ENCODE results near the gene ZRANB1.

ZRANB1 gene

DNA sequence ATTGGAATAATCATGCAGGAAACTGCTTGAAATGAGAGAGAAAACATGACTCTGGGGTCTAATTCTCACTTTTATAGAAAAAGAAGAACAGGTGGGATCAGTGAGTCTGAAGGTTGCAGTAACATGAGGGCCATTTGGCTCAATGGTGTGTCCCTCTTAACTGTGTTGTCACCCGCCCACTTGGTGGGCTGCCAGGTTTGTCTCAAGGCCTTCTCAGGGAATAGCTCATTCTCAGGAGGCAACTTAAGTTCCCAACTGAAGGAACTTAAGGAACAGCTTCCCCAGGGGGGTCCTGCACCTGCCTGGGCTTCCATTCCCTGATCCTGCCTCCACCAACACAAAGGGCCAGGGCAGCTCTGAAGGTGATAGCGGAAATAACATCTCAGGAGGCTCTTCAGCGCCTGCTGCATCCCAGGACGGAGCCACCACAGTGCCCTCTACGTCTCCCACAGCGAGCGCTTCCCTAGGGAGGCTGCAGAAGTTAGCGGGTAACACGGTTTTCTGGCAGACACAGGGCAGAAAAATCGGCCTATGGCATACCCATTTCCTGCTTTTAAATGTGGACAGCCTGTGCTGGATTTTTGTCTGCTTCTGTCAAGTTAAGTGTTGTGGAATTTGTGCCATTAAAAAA, 88.8 kb downstream of the ZRANB1 start:
- no peak for DNase-seq (ENCODE audit: low spot score)
- in situ Hi-C loops (cut with MboI; ENCODE audit: low pct_unique_long_range_greater_than_20kb, low sequenced_read_pairs, unreplicated experiment): no loop called here
- TF ChIP-seq, protein P1, sequence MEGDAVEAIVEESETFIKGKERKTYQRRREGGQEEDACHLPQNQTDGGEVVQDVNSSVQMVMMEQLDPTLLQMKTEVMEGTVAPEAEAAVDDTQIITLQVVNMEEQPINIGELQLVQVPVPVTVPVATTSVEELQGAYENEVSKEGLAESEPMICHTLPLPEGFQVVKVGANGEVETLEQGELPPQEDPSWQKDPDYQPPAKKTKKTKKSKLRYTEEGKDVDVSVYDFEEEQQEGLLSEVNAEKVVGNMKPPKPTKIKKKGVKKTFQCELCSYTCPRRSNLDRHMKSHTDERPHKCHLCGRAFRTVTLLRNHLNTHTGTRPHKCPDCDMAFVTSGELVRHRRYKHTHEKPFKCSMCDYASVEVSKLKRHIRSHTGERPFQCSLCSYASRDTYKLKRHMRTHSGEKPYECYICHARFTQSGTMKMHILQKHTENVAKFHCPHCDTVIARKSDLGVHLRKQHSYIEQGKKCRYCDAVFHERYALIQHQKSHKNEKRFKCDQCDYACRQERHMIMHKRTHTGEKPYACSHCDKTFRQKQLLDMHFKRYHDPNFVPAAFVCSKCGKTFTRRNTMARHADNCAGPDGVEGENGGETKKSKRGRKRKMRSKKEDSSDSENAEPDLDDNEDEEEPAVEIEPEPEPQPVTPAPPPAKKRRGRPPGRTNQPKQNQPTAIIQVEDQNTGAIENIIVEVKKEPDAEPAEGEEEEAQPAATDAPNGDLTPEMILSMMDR (IDR thresholded peaks at IDR 0.05; ENCODE audit: extremely low read depth, insufficient read depth, missing control alignments): no peak

DNA sequence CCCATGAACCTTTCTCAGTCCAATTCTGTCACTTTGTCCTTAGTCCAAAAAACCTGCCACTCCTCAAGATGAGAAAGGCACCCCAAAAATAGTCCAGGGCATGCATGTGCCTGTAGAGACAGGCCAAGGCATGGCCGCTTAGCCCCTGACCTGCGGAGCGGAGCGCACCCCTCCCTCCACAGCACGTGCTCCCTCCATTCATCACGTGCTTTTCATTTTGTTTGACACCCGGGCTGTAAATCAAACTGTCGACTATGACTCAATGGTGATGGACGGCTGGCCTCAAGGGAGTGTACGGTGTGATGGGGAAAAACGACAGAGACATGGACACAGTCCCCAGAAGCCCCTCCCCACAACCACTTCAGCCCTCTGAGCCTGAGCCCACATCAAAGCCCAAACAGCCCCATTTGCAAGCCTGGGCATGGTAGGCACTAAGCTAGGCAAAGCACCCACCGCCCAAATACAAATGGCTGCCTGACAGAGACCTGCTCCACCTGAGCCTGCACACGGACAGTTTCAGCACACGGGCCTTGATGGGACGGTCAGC, 90.6 kb downstream of the ZRANB1 start:
- TF ChIP-seq, protein P1 (IDR thresholded peaks at IDR 0.05; ENCODE audit: extremely low read depth, insufficient read depth, missing control alignments): no peak
- DNase-seq (ENCODE audit: low spot score): no peak
- in situ Hi-C loops (cut with MboI; ENCODE audit: low pct_unique_long_range_greater_than_20kb, low sequenced_read_pairs, unreplicated experiment): no loop called here

DNA sequence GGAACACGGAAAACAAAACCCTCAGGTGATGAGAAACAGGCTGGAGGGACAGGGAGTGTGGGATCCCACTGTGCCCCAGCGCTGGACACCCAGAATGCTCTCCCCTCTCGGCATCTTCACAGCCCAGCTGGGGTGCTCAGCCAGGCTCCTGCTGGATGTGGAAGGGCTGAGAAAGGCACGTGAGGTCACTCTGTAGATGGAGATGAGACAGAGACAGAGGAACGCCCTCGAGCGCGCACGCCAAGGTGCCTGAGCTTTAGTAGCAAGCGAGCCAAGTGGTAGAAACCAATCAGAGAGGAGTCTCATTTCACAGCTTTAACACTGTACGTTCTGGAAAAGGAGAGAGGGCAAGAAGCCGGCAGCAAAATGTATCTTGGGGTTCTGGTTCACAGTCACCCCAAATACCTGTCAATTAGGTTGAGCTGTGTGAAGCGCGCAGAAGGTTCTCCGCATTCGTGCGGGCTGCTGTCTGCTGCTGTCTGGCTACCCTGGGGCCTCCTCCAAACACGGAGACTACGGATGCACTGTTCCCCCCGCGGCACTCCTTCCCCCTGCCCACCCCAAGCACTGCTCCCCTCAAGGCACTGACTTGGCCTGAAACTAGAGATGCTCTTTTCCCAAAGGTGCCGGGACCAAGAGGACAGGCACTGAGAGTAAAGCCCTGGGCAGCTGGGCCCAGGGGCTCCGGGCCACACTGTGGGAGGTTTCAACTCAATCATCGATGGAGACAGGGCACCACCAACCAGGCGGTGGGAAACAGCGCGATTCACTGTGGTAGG, 91.4 kb downstream of the ZRANB1 start:
- TF ChIP-seq, protein P1 (IDR thresholded peaks at IDR 0.05; ENCODE audit: extremely low read depth, insufficient read depth, missing control alignments): no peak
- in situ Hi-C loops (cut with MboI; ENCODE audit: low pct_unique_long_range_greater_than_20kb, low sequenced_read_pairs, unreplicated experiment): no loop called here
- no peak for DNase-seq (ENCODE audit: low spot score)

DNA sequence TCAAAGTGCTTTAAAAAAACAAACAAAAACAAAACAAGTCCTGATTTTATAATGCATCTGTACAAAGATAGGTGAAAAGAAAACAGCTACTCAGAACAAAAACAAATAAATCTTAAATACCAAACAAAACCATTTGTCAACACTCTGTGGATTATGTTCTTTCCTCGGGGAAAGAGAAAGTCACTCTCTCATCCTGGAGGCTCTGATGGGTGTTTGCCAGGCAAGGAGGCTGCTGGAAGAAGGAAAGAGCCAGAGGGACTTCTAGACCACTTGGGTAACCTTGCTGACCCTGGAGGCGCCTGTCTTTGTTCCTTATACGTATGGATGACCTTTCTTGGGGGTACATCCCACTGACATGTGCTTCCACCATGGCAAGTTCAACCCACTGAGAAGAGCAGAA, 92.8 kb downstream of the ZRANB1 start:
- TF ChIP-seq, protein P1 (IDR thresholded peaks at IDR 0.05; ENCODE audit: extremely low read depth, insufficient read depth, missing control alignments): no peak
- no peak for DNase-seq (ENCODE audit: low spot score)
- in situ Hi-C loops (cut with MboI; ENCODE audit: low pct_unique_long_range_greater_than_20kb, low sequenced_read_pairs, unreplicated experiment): no loop called here

DNA sequence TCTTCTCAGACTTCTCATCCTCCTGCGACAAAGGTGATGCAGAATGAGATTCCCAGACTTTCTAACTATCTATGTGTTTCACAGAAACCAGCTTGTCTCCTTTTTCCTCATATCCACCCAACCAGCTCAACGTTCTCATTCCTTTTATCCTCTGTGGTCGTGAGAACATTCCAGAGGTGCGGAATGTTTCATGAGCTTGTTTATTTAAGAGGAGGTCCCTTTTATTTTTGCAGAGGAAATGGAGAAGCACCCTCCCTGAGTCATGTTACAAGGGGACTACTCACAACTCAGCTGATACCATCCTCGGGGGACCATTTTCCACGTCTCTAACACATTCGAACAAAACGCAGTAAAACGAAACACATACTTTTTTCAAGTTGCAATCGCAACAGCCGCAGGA, 93.2 kb downstream of the ZRANB1 start:
- in situ Hi-C loops (cut with MboI; ENCODE audit: low pct_unique_long_range_greater_than_20kb, low sequenced_read_pairs, unreplicated experiment): no loop called here
- DNase-seq (ENCODE audit: low spot score): no peak
- TF ChIP-seq, protein P1 (IDR thresholded peaks at IDR 0.05; ENCODE audit: extremely low read depth, insufficient read depth, missing control alignments): no peak

DNA sequence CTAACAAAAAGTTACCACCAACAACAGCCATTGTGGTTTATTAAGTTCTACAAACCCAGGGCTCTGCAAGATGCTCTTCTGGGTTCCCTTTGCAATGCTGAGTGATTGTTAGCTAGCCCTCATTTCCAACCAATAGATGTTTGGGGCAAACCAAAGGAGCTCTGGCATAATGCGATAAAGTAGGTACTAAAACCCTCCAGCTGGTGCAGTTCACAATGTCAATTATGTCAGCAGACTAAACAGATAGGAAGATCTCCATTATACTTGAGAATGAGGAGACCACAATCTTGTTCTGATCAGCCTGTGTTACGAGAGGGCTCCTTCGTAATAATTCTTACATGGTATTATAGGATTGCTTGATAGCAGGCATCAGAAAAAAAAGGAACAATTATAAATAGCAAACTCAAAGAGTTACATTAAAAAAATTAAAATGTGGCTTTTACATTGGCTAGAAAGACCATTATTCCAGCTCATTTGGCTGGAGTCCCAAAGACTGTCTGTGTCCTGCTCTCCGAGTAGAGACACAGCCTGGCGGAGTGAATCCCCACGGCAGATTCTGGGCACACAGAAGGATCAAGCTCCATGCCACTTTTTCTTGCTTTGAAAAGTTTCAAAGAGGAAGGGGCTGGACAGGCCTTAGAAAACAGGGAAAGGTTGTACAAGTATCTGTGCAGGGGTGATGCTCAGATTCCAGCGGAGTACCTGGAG, 93.8 kb downstream of the ZRANB1 start:
- no peak for DNase-seq (ENCODE audit: low spot score)
- in situ Hi-C loops (cut with MboI; ENCODE audit: low pct_unique_long_range_greater_than_20kb, low sequenced_read_pairs, unreplicated experiment): no loop called here
- TF ChIP-seq, protein P1 (IDR thresholded peaks at IDR 0.05; ENCODE audit: extremely low read depth, insufficient read depth, missing control alignments): no peak

Measured in GM13977 (cell line).